Measurements from ENCODE around the gene CIROP.

DNA sequence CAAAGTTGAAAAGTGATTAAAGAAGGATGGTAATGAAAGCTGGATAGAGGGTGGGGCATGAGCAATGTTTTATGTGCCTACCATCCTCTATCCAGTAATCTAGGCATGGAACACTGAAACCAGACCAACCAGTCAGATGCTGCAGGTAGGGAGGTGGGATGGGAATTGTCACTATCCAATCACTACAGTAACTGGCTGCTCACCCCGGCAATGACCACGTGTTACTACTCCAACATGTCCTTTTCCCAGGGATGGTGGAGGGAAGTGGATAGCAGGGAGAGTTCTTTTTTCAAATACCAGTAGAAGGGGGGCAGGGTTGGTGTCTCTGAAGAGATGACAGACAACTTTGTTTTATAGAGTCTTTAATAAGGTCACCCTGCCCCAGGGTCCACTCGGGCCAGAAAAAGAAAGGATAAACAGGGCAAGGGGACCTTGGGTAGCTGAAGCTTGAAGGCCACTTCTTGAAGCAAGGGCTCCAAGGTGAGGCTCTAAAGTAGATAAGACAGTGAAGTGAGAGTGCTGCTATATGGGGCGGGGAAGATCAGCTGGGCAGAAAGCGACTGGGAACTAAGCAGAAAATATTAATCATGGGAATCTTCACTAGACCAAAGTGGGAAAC, 32.8 kb downstream of the CIROP start:
- TF ChIP-seq, protein P1, sequence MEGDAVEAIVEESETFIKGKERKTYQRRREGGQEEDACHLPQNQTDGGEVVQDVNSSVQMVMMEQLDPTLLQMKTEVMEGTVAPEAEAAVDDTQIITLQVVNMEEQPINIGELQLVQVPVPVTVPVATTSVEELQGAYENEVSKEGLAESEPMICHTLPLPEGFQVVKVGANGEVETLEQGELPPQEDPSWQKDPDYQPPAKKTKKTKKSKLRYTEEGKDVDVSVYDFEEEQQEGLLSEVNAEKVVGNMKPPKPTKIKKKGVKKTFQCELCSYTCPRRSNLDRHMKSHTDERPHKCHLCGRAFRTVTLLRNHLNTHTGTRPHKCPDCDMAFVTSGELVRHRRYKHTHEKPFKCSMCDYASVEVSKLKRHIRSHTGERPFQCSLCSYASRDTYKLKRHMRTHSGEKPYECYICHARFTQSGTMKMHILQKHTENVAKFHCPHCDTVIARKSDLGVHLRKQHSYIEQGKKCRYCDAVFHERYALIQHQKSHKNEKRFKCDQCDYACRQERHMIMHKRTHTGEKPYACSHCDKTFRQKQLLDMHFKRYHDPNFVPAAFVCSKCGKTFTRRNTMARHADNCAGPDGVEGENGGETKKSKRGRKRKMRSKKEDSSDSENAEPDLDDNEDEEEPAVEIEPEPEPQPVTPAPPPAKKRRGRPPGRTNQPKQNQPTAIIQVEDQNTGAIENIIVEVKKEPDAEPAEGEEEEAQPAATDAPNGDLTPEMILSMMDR (IDR thresholded peaks at IDR 0.05) = no peak
- no peak for TF ChIP-seq POLR2AphosphoS5 (IDR thresholded peaks at IDR 0.05)
- no peak for TF ChIP-seq POLR2A (IDR thresholded peaks at IDR 0.05)
- no peak for TF ChIP-seq EP300 (IDR thresholded peaks at IDR 0.05)

Measured in sigmoid colon (tissue), 4 donors.